Measurements from ENCODE around the gene PCDHB9.
"Not testable (repeated sequence)": the region's sequence is repeated elsewhere in the genome, so short reads cannot be mapped to it uniquely, and the experiment has no call there.

GRCh38 chr5:141224844-141225243 is 37.9 kb downstream of the PCDHB9 start:
- TF ChIP-seq EZH2 (IDR thresholded peaks at IDR 0.05; ENCODE audit: borderline replicate concordance, insufficient read depth, low read depth, low read length, poor library complexity, severe bottlenecking); CTCF (IDR thresholded peaks at IDR 0.05): not testable (repeated sequence)

Data from B cell (primary cell).